HepG2 (cell line): Measurements from ENCODE around the gene INHBB. TPM values are rescaled to one million over a fixed set of nuclear protein-coding genes. Genes with fewer than 3 reads are reported as not detected.

Source experiments
- ATAC-seq: fragments of 200-7000 bp; cut with Tn5 transposase; 3 replicates; pipeline ENCODE4 v1.9.1; 2020; ENCODE audit warnings: mild to moderate bottlenecking, moderate library complexity
- BruUV-seq: library from RNA; stranded (reverse); fragments of 400-500 nt; replicated peaks from 2 replicates; lab custom pipeline; 2021; lab: Mats Ljungman, UMichigan
- CTCF ChIA-PET: fragments of 300-600 bp; formaldehyde crosslinking; extraction: SDS; loops from one replicate; lab custom pipeline; 2021; ENCODE audit warnings: low total read pairs, inconsistent platforms, low intra/inter-chr PET ratio; lab: Yijun Ruan, JAX
- POLR2A ChIA-PET: fragments of 350-600 bp; sonication (Branson Sonifier 250); formaldehyde crosslinking; loops from one replicate; lab custom pipeline; 2020; ENCODE audit warnings: antibody characterized with exemption, inconsistent platforms; lab: Yijun Ruan, JAX
- DNase-seq: peaks from one replicate; pipeline ENCODE4 v3.0.0-alpha.2; 2015; ENCODE audit warnings: low spot score
- FAIRE-seq: peaks from 3 replicates; lab custom pipeline; 2011; peaks lifted over from hg19 to GRCh38; lab: Jason Lieb, UNC
- H2AFZ ChIP-seq: one replicate; pipeline ENCODE4 v1.6.1; 2011; ENCODE audit warnings: low read length, inconsistent platforms
- H3K27ac ChIP-seq: fragments of 300-600 bp; 3 replicates; pipeline ENCODE4 v1.8.0; 2011; ENCODE audit warnings: mixed run types, mild to moderate bottlenecking, mixed read lengths, low read length, inconsistent platforms; ENCODE audit not compliant: insufficient read depth; ENCODE audit errors: extremely low read length
- H3K27me3 ChIP-seq, 2 experiments: fragments of 200-600 bp in 1 of 2; 2 replicates in 1 of 2; 3 replicates in 1 of 2; pipeline versions ENCODE4 v1.6.0 to v1.8.0; 2011; ENCODE audit warnings: low read length in 2 of 2, mild to moderate bottlenecking in 2 of 2, moderate library complexity in 2 of 2, inconsistent platforms in 1 of 2; ENCODE audit not compliant: insufficient read depth in 2 of 2, control insufficient read depth in 1 of 2
- H3K36me3 ChIP-seq, 2 experiments: fragments of 200-600 bp in 1 of 2; replicated peaks in 1 of 2; 2 replicates in 1 of 2; 3 replicates in 1 of 2; pipeline versions ENCODE4 v1.5.1 to v1.8.0; 2011; ENCODE audit warnings: low read length in 2 of 2, inconsistent platforms in 1 of 2; ENCODE audit not compliant: insufficient read depth in 2 of 2, control insufficient read depth in 1 of 2
- H3K4me1 ChIP-seq: 2 replicates; pipeline ENCODE4 v1.5.1; 2012; ENCODE audit warnings: low read length, inconsistent platforms; ENCODE audit not compliant: insufficient read depth
- H3K4me2 ChIP-seq: 2 replicates; pipeline ENCODE4 v1.6.0; 2011; ENCODE audit warnings: low read depth, low read length, inconsistent platforms
- H3K4me3 ChIP-seq, 3 experiments: fragments of 200-600 bp in 1 of 3; sonication (generic), shearing (Covaris generic) in 1 of 3; replicated peaks in 1 of 3; 2 replicates each; pipeline ENCODE4 v1.5.1; 2011 to 2016; ENCODE audit warnings: low read length in 3 of 3, inconsistent platforms in 2 of 3, low read depth in 2 of 3, mild to moderate bottlenecking in 2 of 3, control low read depth in 1 of 3, mixed read lengths in 1 of 3; ENCODE audit not compliant: insufficient read depth in 1 of 3
- H3K79me2 ChIP-seq: one replicate; pipeline ENCODE4 v1.6.1; 2011; ENCODE audit warnings: low read length, inconsistent platforms; ENCODE audit not compliant: insufficient read depth
- H3K9ac ChIP-seq: 2 replicates; pipeline ENCODE4 v1.6.0; 2011; ENCODE audit warnings: mild to moderate bottlenecking, low read depth, low read length, inconsistent platforms; ENCODE audit not compliant: insufficient read depth
- H3K9me3 ChIP-seq: 2 replicates; pipeline ENCODE4 v1.5.1; 2012; ENCODE audit warnings: mild to moderate bottlenecking, low read length
- H4K20me1 ChIP-seq: 2 replicates; pipeline ENCODE4 v1.6.0; 2011; ENCODE audit warnings: inconsistent platforms, mild to moderate bottlenecking, low read length, moderate library complexity; ENCODE audit not compliant: insufficient read depth
- CBX5 ChIP-seq: sonication (generic); formaldehyde crosslinking; IDR thresholded peaks from 2 replicates; pipeline ENCODE4 v1.4.0; 2020; ENCODE audit warnings: missing genetic modification reagents, borderline replicate concordance
- CENPX ChIP-seq: sonication (generic); formaldehyde crosslinking; IDR thresholded peaks from 2 replicates; pipeline ENCODE4 v1.9.0; 2021; ENCODE audit warnings: mild to moderate bottlenecking, missing genetic modification reagents, moderate library complexity
- FLYWCH1 ChIP-seq: sonication (generic); formaldehyde crosslinking; IDR thresholded peaks from 2 replicates; pipeline ENCODE4 v1.8.1; 2023; ENCODE audit warnings: mild to moderate bottlenecking, missing genetic modification reagents
- FOXA1 ChIP-seq, 2 experiments: fragments of 450-650 bp in 1 of 2; sonication (generic) in 1 of 2; formaldehyde crosslinking in 1 of 2; IDR thresholded peaks; 2 replicates each; pipeline versions ENCODE4 v1.4.0 to v1.6.1; 2016 to 2020; ENCODE audit warnings: missing genetic modification reagents in 1 of 2
- FOXP1 ChIP-seq, 2 experiments: fragments of 450-650 bp in 1 of 2; IDR thresholded peaks; 2 replicates each; pipeline ENCODE4 v1.6.1; 2017 to 2018; ENCODE audit warnings: antibody characterized with exemption in 1 of 2
- GABPB1 ChIP-seq: IDR thresholded peaks from 2 replicates; pipeline ENCODE4 v1.6.1; 2016; ENCODE audit warnings: mild to moderate bottlenecking, missing genetic modification reagents, moderate library complexity, missing compliant biosample characterization
- TBP ChIP-seq: sonication (generic); formaldehyde crosslinking; IDR thresholded peaks from 2 replicates; pipeline ENCODE4 v1.5.0; 2020; ENCODE audit warnings: missing genetic modification reagents
- THAP11 ChIP-seq: IDR thresholded peaks from 2 replicates; pipeline ENCODE4 v1.6.1; 2016; ENCODE audit warnings: missing biosample characterization, missing genetic modification reagents
- ZNF10 ChIP-seq: sonication (generic); formaldehyde crosslinking; IDR thresholded peaks from 2 replicates; pipeline ENCODE4 v1.4.0; 2020; ENCODE audit warnings: mild to moderate bottlenecking, low read depth, missing genetic modification reagents, borderline replicate concordance
- ZNF513 ChIP-seq: sonication (generic); formaldehyde crosslinking; conservative IDR thresholded peaks from 2 replicates; pipeline ENCODE4 v1.5.0; 2020; ENCODE audit warnings: missing genetic modification reagents
- ZNF850 ChIP-seq: sonication (generic); formaldehyde crosslinking; conservative IDR thresholded peaks from 2 replicates; pipeline ENCODE4 v1.9.0; 2021; ENCODE audit warnings: mild to moderate bottlenecking, missing genetic modification reagents
- WGBS: methylation state at CpG from one replicate; pipeline ENCODE4 v1.1.6; 2017; ENCODE audit warnings: low lambda C conversion rate; 5-methylcytosine and 5-hydroxymethylcytosine counted together
- in situ Hi-C: cut with HindIII; loops from 2 replicates; pipeline ENCODE4 v1.10.0; 2017; ENCODE audit warnings: low pct_unique_long_range_greater_than_20kb; ENCODE audit not compliant: extremely low pct_ligation_motif_present
- intact Hi-C: fragments of 100-400 bp; cut with micrococcal nuclease; formaldehyde crosslinking; loops from one replicate; pipeline ENCODE4 v1.10.0; 2022; ENCODE audit not compliant: unreplicated experiment
- polyA plus RNA-seq, 8 experiments: library from polyadenylated mRNA; depleted of rRNA in 3 of 8; stranded (reverse) in 7 of 8; unstranded in 1 of 8; fragments of >200 nt; fragmentation: Illumina TruSeq in 4 of 8; extraction: Trizol in 4 of 8; gene quantifications; 2 replicates each; pipeline versions ENCODE4 v1.2.1 to v1.2.3, GENCODE V29; 2011 to 2016; ENCODE audit warnings: low read depth in 4 of 8, missing spikeins in 1 of 8, mixed read lengths in 1 of 8; ENCODE audit not compliant: insufficient read depth in 1 of 8
- total RNA-seq, 5 experiments: library from RNA; depleted of rRNA; stranded (reverse); fragments of >200 nt; fragmentation: Illumina TruSeq; extraction: Trizol; gene quantifications; 2 replicates each; pipeline ENCODE4 v1.2.3, GENCODE V29; 2016; ENCODE audit warnings: low read depth in 1 of 5
- TF ChIP-seq, protein P1 (sequence below): conservative IDR thresholded peaks from 2 replicates; pipeline ENCODE4 v1.6.1; 2018; ENCODE audit warnings: missing genetic modification reagents
- TF ChIP-seq, protein P2 (sequence below): sonication (generic); formaldehyde crosslinking; IDR thresholded peaks from 2 replicates; pipeline ENCODE4 v1.5.0; 2020; ENCODE audit warnings: missing genetic modification reagents

The INHBB gene
- total and polyA plus RNA-seq, 2 of the 13 experiments (the other 11 are each of a cell fraction or from before 2014, with no cell fraction given), result 0.20 to 1.7 TPM

- TF ChIP-seq ZNF513 (CRISPR knock-in tag), result no peak
- TF ChIP-seq GABPB1 (CRISPR knock-in tag), result peak; percentile 13; the same call in 1 of the 2 replicates
- TF ChIP-seq, protein P1, sequence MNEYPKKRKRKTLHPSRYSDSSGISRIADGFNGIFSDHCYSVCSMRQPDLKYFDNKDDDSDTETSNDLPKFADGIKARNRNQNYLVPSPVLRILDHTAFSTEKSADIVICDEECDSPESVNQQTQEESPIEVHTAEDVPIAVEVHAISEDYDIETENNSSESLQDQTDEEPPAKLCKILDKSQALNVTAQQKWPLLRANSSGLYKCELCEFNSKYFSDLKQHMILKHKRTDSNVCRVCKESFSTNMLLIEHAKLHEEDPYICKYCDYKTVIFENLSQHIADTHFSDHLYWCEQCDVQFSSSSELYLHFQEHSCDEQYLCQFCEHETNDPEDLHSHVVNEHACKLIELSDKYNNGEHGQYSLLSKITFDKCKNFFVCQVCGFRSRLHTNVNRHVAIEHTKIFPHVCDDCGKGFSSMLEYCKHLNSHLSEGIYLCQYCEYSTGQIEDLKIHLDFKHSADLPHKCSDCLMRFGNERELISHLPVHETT, result no peak
- no peak for TF ChIP-seq ZNF850 (CRISPR knock-in tag)
These were observed 50.3 kb downstream of the INHBB start (continued) for GRCh38 chr2:120396013-120396860.

DNA sequence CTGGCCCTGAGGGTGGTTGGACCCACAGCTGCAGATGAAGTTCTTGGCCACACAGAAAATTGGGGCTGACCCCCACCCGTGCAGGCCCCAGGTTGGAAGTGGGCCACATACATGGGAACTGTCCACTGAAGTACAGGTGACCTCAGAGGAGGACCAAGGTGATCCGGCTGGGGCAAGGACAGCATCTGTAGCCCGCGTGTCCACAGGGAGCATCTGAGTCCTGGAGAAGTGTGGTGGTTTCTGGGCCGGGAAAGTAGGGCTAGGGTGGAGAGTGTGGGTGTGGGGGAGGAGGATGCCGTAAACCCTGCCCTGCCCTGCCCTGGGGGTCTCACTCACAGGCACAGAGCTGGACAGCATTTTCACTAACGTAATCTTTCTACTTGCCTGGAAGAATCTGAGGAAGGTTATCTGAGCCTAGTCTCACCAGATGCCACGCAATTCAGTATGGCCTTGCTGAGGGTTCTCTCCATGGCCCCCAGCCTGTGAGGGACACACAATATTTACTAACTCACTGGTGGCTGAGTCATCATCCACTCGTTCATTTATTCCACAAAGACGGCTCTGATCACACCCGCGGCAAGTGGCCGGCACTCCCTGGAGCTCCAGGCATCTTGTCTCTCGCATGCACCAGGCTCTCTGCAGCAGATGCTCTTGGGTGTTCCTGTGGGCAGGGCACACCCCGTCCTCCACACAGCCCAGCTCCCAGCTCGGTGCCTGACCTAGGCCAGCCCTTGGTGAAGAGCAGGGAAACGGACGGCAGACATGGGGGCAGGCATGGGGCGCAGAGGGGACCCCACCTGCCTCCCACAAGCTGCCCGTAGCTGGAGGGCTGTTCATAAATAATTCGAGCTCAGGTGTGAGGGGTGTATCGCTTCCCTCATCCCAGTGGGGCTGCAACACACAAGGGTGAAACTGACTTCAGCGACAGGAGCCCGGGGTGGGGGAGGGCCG is 51.2 kb downstream of the INHBB start:
- ATAC-seq (peak; percentile 9; the same call in 1 of the 3 replicates), DNase-seq (peak; percentile 74), FAIRE-seq (peak; percentile 12)
- Histone ChIP-seq H3K4me2 (peak overlapping the region; percentile 28; the same call in 1 of the 2 replicates), H3K27ac (no peak overlapping the region), H2AFZ (no peak overlapping the region), H3K4me1 (peaks cover 66% of the 10 kb centered on the region), H3K27me3 (peaks cover 0 to 7% of the 10 kb centered on the region in 2 experiments; a peak in 2 of 5 replicates), H4K20me1 (no peaks in the 10 kb centered on the region), H3K36me3 (no peaks in the 10 kb centered on the region), H3K4me3 (no peak overlapping the region; a peak in 1 of 6 replicates), H3K79me2 (no peaks in the 10 kb centered on the region), H3K9ac (no peak overlapping the region), H3K9me3 (no peaks in the 10 kb centered on the region)
- CTCF ChIA-PET, result no interaction called here
- POLR2A ChIA-PET, result interaction anchor here (1.2 to 7.0 kb wide), 4 partner anchors 12 to 155 kb away, joined by 3 to 55 read pairs (median 7); no protein-coding TSS in a partner anchor
- intact Hi-C loops (loop anchor here (5.0 kb wide), 2 partner anchors 155 to 280 kb away; no protein-coding TSS in a partner anchor), in situ Hi-C loops (loop anchor here (5.0 kb wide), 1 partner anchor 50 kb away; the partner anchor contains the start of gene INHBB)
- BruUV-seq, result no TSS peak
- WGBS, result 39% methylated on average over 22 of the region's 25 CpGs
- TF ChIP-seq FOXA1 (IDR thresholded peaks at IDR 0.05) (no peak), FOXA1 (CRISPR knock-in tag; IDR thresholded peaks at IDR 0.05) (peak; percentile 26; the same call in 1 of the 2 replicates), TBP (CRISPR knock-in tag) (no peak), ZNF10 (CRISPR knock-in tag) (no peak), THAP11 (CRISPR knock-in tag) (0 out of 2 replicates have a peak, but pooled peaks have one; percentile 19), FLYWCH1 (CRISPR knock-in tag) (no peak), CENPX (CRISPR knock-in tag) (no peak), CBX5 (CRISPR knock-in tag) (peak; percentile 65; the same call in 1 of the 2 replicates), FOXP1 (IDR thresholded peaks at IDR 0.05) (no peak), FOXP1 (CRISPR knock-in tag; IDR thresholded peaks at IDR 0.05) (peak; percentile 10; the same call in 1 of the 2 replicates)
- TF ChIP-seq, protein P2, sequence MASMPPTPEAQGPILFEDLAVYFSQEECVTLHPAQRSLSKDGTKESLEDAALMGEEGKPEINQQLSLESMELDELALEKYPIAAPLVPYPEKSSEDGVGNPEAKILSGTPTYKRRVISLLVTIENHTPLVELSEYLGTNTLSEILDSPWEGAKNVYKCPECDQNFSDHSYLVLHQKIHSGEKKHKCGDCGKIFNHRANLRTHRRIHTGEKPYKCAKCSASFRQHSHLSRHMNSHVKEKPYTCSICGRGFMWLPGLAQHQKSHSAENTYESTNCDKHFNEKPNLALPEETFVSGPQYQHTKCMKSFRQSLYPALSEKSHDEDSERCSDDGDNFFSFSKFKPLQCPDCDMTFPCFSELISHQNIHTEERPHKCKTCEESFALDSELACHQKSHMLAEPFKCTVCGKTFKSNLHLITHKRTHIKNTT (CRISPR knock-in tag), result no peak
